Transverse colon (tissue), 3 donors: ENCODE measurements around the gene UBASH3A.

ENCODE experiments used
- POLR2A ChIP-seq: fragments of 450-650 bp; IDR thresholded peaks from one replicate; pipeline ENCODE4 v1.6.1; 2016; ENCODE audit warnings: antibody characterized with exemption, mild to moderate bottlenecking, moderate library complexity
- TF ChIP-seq, protein P1 (sequence below), 5 experiments: fragments of 200-600 bp in 3 of 5; fragments of 450-650 bp in 2 of 5; sonication (generic) in 3 of 5; IDR thresholded peaks; 1 replicate in 2 of 5; 2 replicates in 3 of 5; pipeline ENCODE4 v1.5.1; 2016 to 2017; ENCODE audit warnings: antibody characterized with exemption in 5 of 5, inconsistent platforms in 3 of 5, mild to moderate bottlenecking in 2 of 5, moderate library complexity in 1 of 5

- TF ChIP-seq, protein P1, sequence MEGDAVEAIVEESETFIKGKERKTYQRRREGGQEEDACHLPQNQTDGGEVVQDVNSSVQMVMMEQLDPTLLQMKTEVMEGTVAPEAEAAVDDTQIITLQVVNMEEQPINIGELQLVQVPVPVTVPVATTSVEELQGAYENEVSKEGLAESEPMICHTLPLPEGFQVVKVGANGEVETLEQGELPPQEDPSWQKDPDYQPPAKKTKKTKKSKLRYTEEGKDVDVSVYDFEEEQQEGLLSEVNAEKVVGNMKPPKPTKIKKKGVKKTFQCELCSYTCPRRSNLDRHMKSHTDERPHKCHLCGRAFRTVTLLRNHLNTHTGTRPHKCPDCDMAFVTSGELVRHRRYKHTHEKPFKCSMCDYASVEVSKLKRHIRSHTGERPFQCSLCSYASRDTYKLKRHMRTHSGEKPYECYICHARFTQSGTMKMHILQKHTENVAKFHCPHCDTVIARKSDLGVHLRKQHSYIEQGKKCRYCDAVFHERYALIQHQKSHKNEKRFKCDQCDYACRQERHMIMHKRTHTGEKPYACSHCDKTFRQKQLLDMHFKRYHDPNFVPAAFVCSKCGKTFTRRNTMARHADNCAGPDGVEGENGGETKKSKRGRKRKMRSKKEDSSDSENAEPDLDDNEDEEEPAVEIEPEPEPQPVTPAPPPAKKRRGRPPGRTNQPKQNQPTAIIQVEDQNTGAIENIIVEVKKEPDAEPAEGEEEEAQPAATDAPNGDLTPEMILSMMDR (IDR thresholded peaks at IDR 0.05) = no peak
- TF ChIP-seq POLR2A = no peak
Observed at GRCh38 chr21:42431196-42431595, 27.5 kb downstream of the UBASH3A start.
